Fibroblast of upper back skin (primary cell): ENCODE measurements around the gene C12orf56.
A peak's percentile ranks its signal among the peaks of the same experiment; 100 is the strongest.
"Not testable (repeated sequence)": the region's sequence is repeated elsewhere in the genome, so short reads cannot be mapped to it uniquely, and the experiment has no call there.

Source experiments
- DNase-seq: peaks from one replicate; pipeline ENCODE4 v3.0.0-alpha.2; 2013

Gene C12orf56

GRCh38 chr12:64385019-64385418 lies 5.5 kb downstream of the C12orf56 start:
- DNase-seq: no peak

GRCh38 chr12:64383675-64384074 lies 6.9 kb downstream of the C12orf56 start:
- no peak for DNase-seq

GRCh38 chr12:64362721-64363305 lies 27.7 kb downstream of the C12orf56 start:
- no peak for DNase-seq

- not testable (repeated sequence) for DNase-seq
Measured at GRCh38 chr12:64361173-64361572, 29.4 kb downstream of the C12orf56 start.

- not testable (repeated sequence) for DNase-seq
Measured at GRCh38 chr12:64356209-64356608, 34.3 kb downstream of the C12orf56 start.

- DNase-seq: no peak
Measured at GRCh38 chr12:64352181-64352580, 38.4 kb downstream of the C12orf56 start.

GRCh38 chr12:64351265-64351664 lies 39.3 kb downstream of the C12orf56 start:
- no peak for DNase-seq

- no peak for DNase-seq
Measured at GRCh38 chr12:64347630-64348029, 42.9 kb downstream of the C12orf56 start.

- not testable (repeated sequence) for DNase-seq
Measured at GRCh38 chr12:64344631-64345030, 45.9 kb downstream of the C12orf56 start.

GRCh38 chr12:64340546-64340945 lies 50.0 kb downstream of the C12orf56 start:
- not testable (repeated sequence) for DNase-seq

GRCh38 chr12:64335886-64336466 lies 54.6 kb downstream of the C12orf56 start:
- no peak for DNase-seq

- DNase-seq: no peak
Measured at GRCh38 chr12:64332938-64333337, 57.6 kb downstream of the C12orf56 start.

- DNase-seq: no peak
Measured at GRCh38 chr12:64332296-64332695, 58.3 kb downstream of the C12orf56 start.

- not testable (repeated sequence) for DNase-seq
Measured at GRCh38 chr12:64329031-64329710, 61.4 kb downstream of the C12orf56 start.

GRCh38 chr12:64325055-64325454 lies 65.5 kb downstream of the C12orf56 start:
- DNase-seq: no peak

- no peak for DNase-seq
Measured at GRCh38 chr12:64323476-64324225, 66.9 kb downstream of the C12orf56 start.

- no peak for DNase-seq
Measured at GRCh38 chr12:64323006-64323405, 67.6 kb downstream of the C12orf56 start.

GRCh38 chr12:64320611-64321010 lies 69.9 kb downstream of the C12orf56 start:
- DNase-seq: no peak

GRCh38 chr12:64319540-64320225 lies 70.9 kb downstream of the C12orf56 start:
- not testable (repeated sequence) for DNase-seq

- DNase-seq: peak; percentile 13
Measured at GRCh38 chr12:64318605-64319004, 72.0 kb downstream of the C12orf56 start.

- no peak for DNase-seq
Measured at GRCh38 chr12:64311877-64312276, 78.7 kb downstream of the C12orf56 start.

GRCh38 chr12:64304571-64304970 lies 86.0 kb downstream of the C12orf56 start:
- no peak for DNase-seq

GRCh38 chr12:64299628-64300027 lies 90.9 kb downstream of the C12orf56 start:
- DNase-seq: no peak
